Right lobe of liver (tissue), 4 donors: ENCODE measurements around the gene ETV3L.

ENCODE experiments used
- POLR2A ChIP-seq: fragments of 450-650 bp; IDR thresholded peaks from one replicate; pipeline ENCODE4 v1.6.1; 2017; ENCODE audit warnings: antibody characterized with exemption, mild to moderate bottlenecking
- TF ChIP-seq, protein P1 (sequence below), 4 donors: fragments of 200-600 bp in 3 of 4; fragments of 450-650 bp in 1 of 4; IDR thresholded peaks; one replicate each; pipeline versions ENCODE4 v1.5.1 to v1.8.0; 2016 to 2022; ENCODE audit warnings: antibody characterized with exemption in 4 of 4, mild to moderate bottlenecking in 2 of 4
- donor health status: DM: no; HTN: no; CAD: no.
- donor health status: DM: no; HTN: no; CAD: no.
- donor health status: DM: no; HTN: yes; CAD: no.

DNA sequence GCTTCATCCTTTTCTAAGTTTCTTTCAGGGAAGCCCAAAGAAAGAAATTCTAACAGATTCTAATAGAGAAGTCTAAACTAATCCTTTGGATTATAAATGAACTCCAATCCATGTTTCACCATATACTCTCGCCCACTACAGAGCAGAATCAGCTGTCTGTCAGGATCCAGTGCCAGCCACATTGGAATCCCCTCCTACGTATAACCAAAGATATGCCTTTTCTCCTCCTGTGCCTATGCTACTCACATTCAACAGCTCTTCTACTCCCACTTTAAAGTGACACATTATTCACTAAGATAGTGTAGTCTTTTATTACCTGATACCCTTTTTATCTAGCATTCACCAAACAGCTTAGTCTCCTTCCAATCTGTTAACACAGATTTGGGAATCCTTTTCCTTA, 35.5 kb upstream of the ETV3L start:
- TF ChIP-seq, protein P1, sequence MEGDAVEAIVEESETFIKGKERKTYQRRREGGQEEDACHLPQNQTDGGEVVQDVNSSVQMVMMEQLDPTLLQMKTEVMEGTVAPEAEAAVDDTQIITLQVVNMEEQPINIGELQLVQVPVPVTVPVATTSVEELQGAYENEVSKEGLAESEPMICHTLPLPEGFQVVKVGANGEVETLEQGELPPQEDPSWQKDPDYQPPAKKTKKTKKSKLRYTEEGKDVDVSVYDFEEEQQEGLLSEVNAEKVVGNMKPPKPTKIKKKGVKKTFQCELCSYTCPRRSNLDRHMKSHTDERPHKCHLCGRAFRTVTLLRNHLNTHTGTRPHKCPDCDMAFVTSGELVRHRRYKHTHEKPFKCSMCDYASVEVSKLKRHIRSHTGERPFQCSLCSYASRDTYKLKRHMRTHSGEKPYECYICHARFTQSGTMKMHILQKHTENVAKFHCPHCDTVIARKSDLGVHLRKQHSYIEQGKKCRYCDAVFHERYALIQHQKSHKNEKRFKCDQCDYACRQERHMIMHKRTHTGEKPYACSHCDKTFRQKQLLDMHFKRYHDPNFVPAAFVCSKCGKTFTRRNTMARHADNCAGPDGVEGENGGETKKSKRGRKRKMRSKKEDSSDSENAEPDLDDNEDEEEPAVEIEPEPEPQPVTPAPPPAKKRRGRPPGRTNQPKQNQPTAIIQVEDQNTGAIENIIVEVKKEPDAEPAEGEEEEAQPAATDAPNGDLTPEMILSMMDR (IDR thresholded peaks at IDR 0.05), result no peak
- no peak for TF ChIP-seq POLR2A
